Vagina (tissue), 2 donors: ENCODE data around the gene SAYSD1.

ENCODE experiments used
- CTCF ChIP-seq, 3 experiments: fragments of 450-650 bp in 2 of 3; fragments of 200-600 bp in 1 of 3; sonication (generic) in 1 of 3; IDR thresholded peaks; one replicate each; pipeline ENCODE4 v1.5.1; 2017 to 2019; ENCODE audit warnings: antibody characterized with exemption in 3 of 3, mild to moderate bottlenecking in 2 of 3, moderate library complexity in 2 of 3
- POLR2A ChIP-seq, 2 donors: fragments of 450-650 bp; IDR thresholded peaks; one replicate each; pipeline ENCODE4 v1.6.1; 2017; ENCODE audit warnings: antibody characterized with exemption in 2 of 2, mild to moderate bottlenecking in 2 of 2, moderate library complexity in 2 of 2

GRCh38 chr6:39152262-39152661 is 37.3 kb upstream of the SAYSD1 start:
- TF ChIP-seq CTCF (IDR thresholded peaks at IDR 0.05) (no peak), POLR2A (IDR thresholded peaks at IDR 0.05) (no peak)
